H1 (cell line): ENCODE results near the gene TCP11. TPM values are rescaled to one million over a fixed set of nuclear protein-coding genes. Genes with fewer than 3 reads are reported as not detected.

Source experiments
- CTCF ChIA-PET: fragments of 300-600 bp; sonication (Branson Sonifier 250); formaldehyde crosslinking; loops from one replicate; lab custom pipeline; 2021; ENCODE audit not compliant: partially characterized antibody; lab: Charles Lee
- POLR2A ChIA-PET: fragments of 300-600 bp; sonication (Branson Sonifier 250); formaldehyde crosslinking; loops from one replicate; lab custom pipeline; 2021; ENCODE audit warnings: inconsistent platforms; ENCODE audit not compliant: partially characterized antibody; lab: Charles Lee
- DNase-seq, 2 experiments: peaks; one replicate each; pipeline versions ENCODE4 v3.0.0 to v3.0.0-alpha.2; 2010 to 2022; ENCODE audit warnings: low spot score in 2 of 2, low read depth in 1 of 2, mixed read lengths in 1 of 2
- FAIRE-seq: peaks from 2 replicates; lab custom pipeline; 2011; peaks lifted over from hg19 to GRCh38; lab: Jason Lieb, UNC
- H2AFZ ChIP-seq: 2 replicates; pipeline ENCODE4 v1.8.1; 2012; ENCODE audit warnings: low read length, inconsistent platforms
- H2AK5ac ChIP-seq: 2 replicates; pipeline ENCODE4 v1.6.1; 2013; ENCODE audit warnings: low read depth, low read length
- H2BK120ac ChIP-seq: replicated peaks from 2 replicates; pipeline ENCODE3; 2013; ENCODE audit warnings: low read depth, low read length, inconsistent platforms
- H2BK12ac ChIP-seq: 2 replicates; pipeline ENCODE4 v1.6.1; 2013; ENCODE audit warnings: low read depth, low read length
- H2BK15ac ChIP-seq: 2 replicates; pipeline ENCODE4 v1.6.1; 2013; ENCODE audit warnings: low read length
- H2BK20ac ChIP-seq: 2 replicates; pipeline ENCODE4 v1.6.1; 2013; ENCODE audit warnings: low read length
- H2BK5ac ChIP-seq: 2 replicates; pipeline ENCODE4 v1.6.1; 2013; ENCODE audit warnings: low read depth, low read length
- H3K14ac ChIP-seq: 2 replicates; pipeline ENCODE4 v1.6.1; 2013; ENCODE audit warnings: inconsistent platforms; ENCODE audit not compliant: insufficient read length
- H3K18ac ChIP-seq: 2 replicates; pipeline ENCODE4 v1.6.1; 2013; ENCODE audit warnings: low read length; ENCODE audit errors: extremely low read depth
- H3K23ac ChIP-seq: 2 replicates; pipeline ENCODE4 v1.6.1; 2013; ENCODE audit warnings: inconsistent platforms; ENCODE audit not compliant: insufficient read length
- H3K23me2 ChIP-seq: 2 replicates; pipeline ENCODE4 v1.6.1; 2013; ENCODE audit warnings: low read depth, low read length
- H3K27ac ChIP-seq: 2 replicates; pipeline ENCODE4 v1.6.1; 2011; ENCODE audit warnings: low read depth, low read length, inconsistent platforms
- H3K27me3 ChIP-seq, 4 experiments: replicated peaks in 1 of 4; 1 replicate in 1 of 4; 2 replicates in 3 of 4; pipeline versions ENCODE4 v1.6.1 to v1.8.1; 2011 to 2013; ENCODE audit warnings: low read length in 3 of 4, mild to moderate bottlenecking in 3 of 4, inconsistent platforms in 2 of 4, mixed read lengths in 2 of 4, moderate library complexity in 1 of 4; ENCODE audit not compliant: control insufficient read depth in 3 of 4, insufficient read depth in 3 of 4; ENCODE audit errors: extremely low read depth in 1 of 4
- H3K36me3 ChIP-seq, 4 experiments: 2 replicates each; pipeline versions ENCODE4 v1.6.1 to v1.8.1; 2011 to 2013; ENCODE audit warnings: mild to moderate bottlenecking in 4 of 4, low read length in 3 of 4, moderate library complexity in 2 of 4, control low read depth in 1 of 4, inconsistent platforms in 1 of 4; ENCODE audit not compliant: insufficient read depth in 4 of 4, control insufficient read depth in 2 of 4
- H3K4ac ChIP-seq: replicated peaks from 2 replicates; pipeline ENCODE3; 2013; ENCODE audit warnings: low read length, low read depth, mixed read lengths, inconsistent platforms; ENCODE audit not compliant: insufficient read length
- H3K4me1 ChIP-seq, 4 experiments: replicated peaks in 1 of 4; 1 replicate in 1 of 4; 2 replicates in 3 of 4; pipeline versions ENCODE4 v1.6.1 to v1.8.1; 2011 to 2013; ENCODE audit warnings: low read length in 3 of 4, inconsistent platforms in 2 of 4, mixed read lengths in 1 of 4; ENCODE audit not compliant: insufficient read depth in 4 of 4, control insufficient read depth in 3 of 4
- H3K4me2 ChIP-seq, 2 experiments: 2 replicates each; pipeline versions ENCODE4 v1.6.1 to v1.8.1; 2011 to 2013; ENCODE audit warnings: low read depth in 2 of 2, low read length in 2 of 2, control low read depth in 1 of 2, inconsistent platforms in 1 of 2, mild to moderate bottlenecking in 1 of 2; ENCODE audit not compliant: insufficient read depth in 1 of 2
- H3K4me3 ChIP-seq, 4 experiments: fragments of 200-600, 300-600 bp in 1 of 4; sonication (generic), shearing (Covaris generic), sonication (Bioruptor Twin) in 1 of 4; 2 replicates each; pipeline versions ENCODE4 v1.5.1 to v1.8.1; 2011 to 2016; ENCODE audit warnings: low read length in 4 of 4, low read depth in 3 of 4, control low read depth in 2 of 4, inconsistent platforms in 2 of 4, mild to moderate bottlenecking in 2 of 4, mixed read lengths in 1 of 4, moderate library complexity in 1 of 4; ENCODE audit not compliant: insufficient read depth in 2 of 4; ENCODE audit errors: extremely low read depth in 1 of 4
- H3K56ac ChIP-seq: replicated peaks from 2 replicates; pipeline ENCODE3; 2013; ENCODE audit warnings: low read depth, mild to moderate bottlenecking, mixed read lengths, low read length, inconsistent platforms; ENCODE audit not compliant: insufficient read length
- H3K79me1 ChIP-seq: 2 replicates; pipeline ENCODE4 v1.6.1; 2013; ENCODE audit warnings: low read depth, low read length, control low read depth
- H3K79me2 ChIP-seq, 2 experiments: 2 replicates each; pipeline versions ENCODE4 v1.6.1 to v1.8.1; 2012 to 2013; ENCODE audit warnings: low read length in 2 of 2, mild to moderate bottlenecking in 2 of 2, inconsistent platforms in 1 of 2; ENCODE audit not compliant: insufficient read depth in 2 of 2, control insufficient read depth in 1 of 2
- H3K9ac ChIP-seq, 4 experiments: replicated peaks in 1 of 4; 1 replicate in 1 of 4; 2 replicates in 3 of 4; pipeline versions ENCODE4 v1.6.1 to v1.8.1; 2011 to 2013; ENCODE audit warnings: low read depth in 3 of 4, low read length in 3 of 4, control low read depth in 2 of 4, mild to moderate bottlenecking in 2 of 4, moderate library complexity in 2 of 4, inconsistent platforms in 1 of 4; ENCODE audit errors: extremely low read depth in 1 of 4
- H3K9me3 ChIP-seq, 2 experiments: 2 replicates each; pipeline versions ENCODE4 v1.6.1 to v1.8.1; 2012 to 2013; ENCODE audit warnings: mild to moderate bottlenecking in 2 of 2, moderate library complexity in 2 of 2, control low read depth in 1 of 2, inconsistent platforms in 1 of 2, low read depth in 1 of 2, low read length in 1 of 2, mixed read lengths in 1 of 2; ENCODE audit not compliant: insufficient read depth in 2 of 2
- H4K20me1 ChIP-seq, 2 experiments: replicated peaks in 1 of 2; 2 replicates each; pipeline versions ENCODE3 to v1.8.1; 2011 to 2013; ENCODE audit warnings: inconsistent platforms in 2 of 2, low read length in 2 of 2, mild to moderate bottlenecking in 1 of 2; ENCODE audit not compliant: insufficient read depth in 2 of 2, control insufficient read depth in 1 of 2
- H4K5ac ChIP-seq: 2 replicates; pipeline ENCODE4 v1.6.1; 2013; ENCODE audit warnings: low read length, low read depth, mixed read lengths, inconsistent platforms; ENCODE audit not compliant: insufficient read length
- H4K8ac ChIP-seq: 2 replicates; pipeline ENCODE4 v1.8.0; 2013; ENCODE audit warnings: mild to moderate bottlenecking, moderate library complexity, low read length, inconsistent platforms; ENCODE audit not compliant: insufficient read depth; ENCODE audit errors: extremely low read depth
- H4K91ac ChIP-seq: replicated peaks from 2 replicates; pipeline ENCODE3; 2013; ENCODE audit warnings: low read length, mixed read lengths, inconsistent platforms; ENCODE audit not compliant: insufficient read length
- CTBP2 ChIP-seq: IDR thresholded peaks from 2 replicates; pipeline ENCODE4 v1.7.0; 2011; ENCODE audit warnings: borderline replicate concordance, mild to moderate bottlenecking, moderate library complexity, mixed read lengths, low read length; ENCODE audit not compliant: insufficient read depth, insufficient read length
- GABPA ChIP-seq: IDR thresholded peaks from 2 replicates; pipeline ENCODE4 v1.6.1; 2011; ENCODE audit warnings: mild to moderate bottlenecking, low read length, moderate library complexity, borderline replicate concordance; ENCODE audit not compliant: insufficient read depth
- HDAC6 ChIP-seq: IDR thresholded peaks from one replicate; pipeline ENCODE4 v1.7.1; 2012; ENCODE audit warnings: low read depth, mild to moderate bottlenecking, inconsistent platforms, low read length, moderate library complexity
- KDM1A ChIP-seq: fragments of 200-600, 300-600 bp; sonication (generic); IDR thresholded peaks from 2 replicates; pipeline ENCODE4 v1.7.1; 2016; ENCODE audit warnings: mild to moderate bottlenecking, low read length, borderline replicate concordance
- RBBP5 ChIP-seq: IDR thresholded peaks from 2 replicates; pipeline ENCODE4 v1.7.1; 2012; ENCODE audit warnings: low read depth, mild to moderate bottlenecking, inconsistent platforms, low read length, moderate library complexity, borderline replicate concordance
- SIN3A ChIP-seq, 2 experiments: IDR thresholded peaks in 1 of 2; conservative IDR thresholded peaks in 1 of 2; 2 replicates each; pipeline ENCODE4 v1.6.1; 2011 to 2012; ENCODE audit warnings: low read length in 2 of 2, improper control_type of control experiment in 1 of 2, low read depth in 1 of 2, mild to moderate bottlenecking in 1 of 2
- WGBS, 2 experiments: shearing (Covaris generic) in 1 of 2; methylation state at CpG; one replicate each; pipeline versions ENCODE4 v1.1.6 to v1.1.7; 2013 to 2015; ENCODE audit warnings: low lambda C conversion rate in 2 of 2, mixed read lengths in 2 of 2, inconsistent platforms in 1 of 2, low coverage in 1 of 2, missing lambda C conversion rate in 1 of 2; ENCODE audit not compliant: insufficient replicate concordance in 2 of 2, insufficient coverage in 1 of 2, insufficient read length in 1 of 2; ENCODE audit errors: extremely low coverage in 1 of 2, missing lambda C conversion rate in 1 of 2; 5-methylcytosine and 5-hydroxymethylcytosine counted together
- polyA plus RNA-seq, 7 experiments: library from polyadenylated mRNA; depleted of rRNA in 3 of 7; stranded (reverse) in 5 of 7; unstranded in 2 of 7; fragments of >200 nt in 5 of 7; fragments of 200-250 nt in 2 of 7; gene quantifications; 1 replicate in 5 of 7; 2 replicates in 1 of 7; 4 replicates in 1 of 7; pipeline versions ENCODE4 v1.2.1 to v1.2.3, GENCODE V29; 2011 to 2013; ENCODE audit warnings: missing spikeins in 2 of 7, mixed read lengths in 2 of 7
- total RNA-seq: library from RNA; stranded (reverse); fragmentation: NEBNext Ultra II Directional; extraction: Animal tissue kit (Norgen Biotek cat#: 25700); gene quantifications from 2 replicates; pipeline ENCODE4 v1.2.1, GENCODE V29; 2021

The TCP11 gene
- total and polyA plus RNA-seq, 2 of the 8 experiments (the other 6 are each of a cell fraction or from before 2014, with no cell fraction given) = 0.11 TPM; not detected in 1

GRCh38 chr6:35173427-35174087 lies 32.4 kb upstream of the TCP11 start:
- no peak overlapping the region for H2BK5ac ChIP-seq
- no peak overlapping the region for H3K14ac ChIP-seq
- H4K8ac ChIP-seq = no peak overlapping the region
- peak; percentile 82; the same call in 1 of the 2 replicates for TF ChIP-seq KDM1A
- no peak for TF ChIP-seq SIN3A (conservative IDR thresholded peaks at IDR 0.05 in 1 of 2, IDR thresholded peaks at IDR 0.05 in 1 of 2; ENCODE audit: low read depth in 1 of 2, low read length in 2 of 2)
- TF ChIP-seq CTBP2 = no peak
- no peak for TF ChIP-seq GABPA
- no peak for TF ChIP-seq HDAC6
- no peak for TF ChIP-seq RBBP5
- no peak overlapping the region for H2AFZ ChIP-seq
- ChIA-PET CTCF (interaction anchor here (0.7 to 4.6 kb wide), 9 partner anchors 8 to 203 kb away, joined by 3 to 28 read pairs (median 8); no protein-coding TSS in a partner anchor), POLR2A (interaction anchor here (2.2 kb wide), 1 partner anchor 13 kb away, joined by 6 read pairs; no protein-coding TSS in a partner anchor)
- H2BK20ac ChIP-seq = no peak overlapping the region
- H2BK12ac ChIP-seq = 0 out of 2 replicates have a peak overlapping the region, but pooled peaks have one; percentile 60
- H4K91ac ChIP-seq = peak overlapping the region; percentile 9
- no peak overlapping the region for H2BK15ac ChIP-seq
- DNase-seq (no peak), FAIRE-seq (no peak)
- no peaks in the 10 kb centered on the region for H3K36me3 ChIP-seq
- H3K9me3 ChIP-seq = peaks cover 0 to 2% of the 10 kb centered on the region in 2 experiments; a peak in 1 of 4 replicates
- H3K23ac ChIP-seq = no peak overlapping the region
- no peak overlapping the region for H3K4me3 ChIP-seq
- H2AK5ac ChIP-seq = no peak overlapping the region
- peaks cover 5% of the 10 kb centered on the region; the same call in 1 of the 2 replicates for H3K23me2 ChIP-seq
- H4K5ac ChIP-seq = no peak overlapping the region
- no peak overlapping the region for H3K18ac ChIP-seq
- H3K9ac ChIP-seq = no peak overlapping the region
- peaks cover 0 to 3% of the 10 kb centered on the region in 2 experiments for H4K20me1 ChIP-seq
- H3K4me2 ChIP-seq = no peak overlapping the region
- no peak overlapping the region for H3K56ac ChIP-seq
- H3K4me1 ChIP-seq = no peaks in the 10 kb centered on the region; a peak in 2 of 7 replicates
- 80% methylated on average over 7 of the region's 7 CpGs; no CpG with 5 or more reads in 1 of the 2 experiments for WGBS, 2 experiments
- no peaks in the 10 kb centered on the region for H3K79me1 ChIP-seq
- H2BK120ac ChIP-seq = no peak overlapping the region
- no peak overlapping the region for H3K27ac ChIP-seq
- H3K79me2 ChIP-seq = no peaks in the 10 kb centered on the region
- H3K4ac ChIP-seq = no peak overlapping the region
- H3K27me3 ChIP-seq = peaks cover 0 to 2% (median 0%) of the 10 kb centered on the region in 4 experiments; a peak in 2 of 7 replicates
